DOHH2 (cell line): ENCODE data around the gene KBTBD12.

ENCODE experiments used
- EZH2phosphoT487 ChIP-seq: fragments of 200-600 bp; sonication (generic); IDR thresholded peaks from 2 replicates; pipeline ENCODE4 v1.6.1; 2017; ENCODE audit warnings: borderline replicate concordance, mild to moderate bottlenecking, antibody characterized with exemption, low read length, moderate library complexity, mixed read lengths
- TF ChIP-seq, protein P1 (sequence below): fragments of 200-600 bp; sonication (generic); IDR thresholded peaks from one replicate; pipeline ENCODE4 v1.5.1; 2014; ENCODE audit warnings: antibody characterized with exemption, mild to moderate bottlenecking, low read depth, low read length; ENCODE audit not compliant: poor library complexity, severe bottlenecking

DNA sequence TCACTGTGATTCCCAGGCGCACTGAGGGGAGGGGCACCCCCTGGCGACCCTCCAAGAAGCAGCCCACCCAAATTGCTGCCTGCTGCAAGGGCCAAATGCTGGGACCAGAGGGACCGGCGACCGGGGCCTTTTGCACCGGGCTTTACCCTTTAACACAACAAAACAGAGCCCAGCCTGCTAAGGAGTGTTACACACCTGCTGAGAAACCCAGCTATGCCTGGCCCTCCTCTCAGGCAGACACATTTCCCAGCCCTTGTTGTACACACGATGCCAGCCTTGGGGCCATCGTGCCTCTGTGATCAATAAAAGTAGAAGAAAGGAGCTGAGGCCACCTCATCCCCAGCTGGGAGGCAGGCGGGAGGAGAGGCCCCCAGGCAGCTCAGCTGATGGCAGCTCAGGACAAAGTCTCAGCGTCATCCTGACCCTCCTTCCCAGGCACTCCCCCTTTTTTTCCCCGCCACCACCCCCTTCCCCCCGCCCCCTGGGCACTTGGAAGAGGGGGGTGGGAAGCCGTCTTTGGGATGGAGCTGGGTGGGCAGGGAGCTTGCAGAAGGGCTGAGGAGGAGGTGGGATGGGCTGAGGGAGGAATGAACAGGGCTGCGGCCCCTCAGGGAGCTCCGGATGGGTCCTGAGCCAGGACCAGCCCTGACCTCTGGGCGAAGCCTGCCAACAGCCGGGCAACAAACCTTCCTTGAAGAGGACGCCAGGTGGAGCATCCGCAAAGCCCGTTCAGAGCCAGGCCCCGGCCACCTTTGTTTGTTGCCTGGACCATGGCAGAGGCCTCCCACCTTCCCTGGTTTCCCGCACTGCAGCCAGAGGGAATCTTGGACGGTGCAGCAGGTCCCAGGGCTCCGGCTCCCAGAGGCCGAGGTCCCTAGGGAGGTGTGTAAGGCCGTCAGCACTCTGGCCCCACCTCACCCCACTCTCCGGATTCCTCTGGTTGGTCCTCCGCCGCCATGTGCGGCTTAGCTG is 91.3 kb downstream of the KBTBD12 start:
- TF ChIP-seq, protein P1, sequence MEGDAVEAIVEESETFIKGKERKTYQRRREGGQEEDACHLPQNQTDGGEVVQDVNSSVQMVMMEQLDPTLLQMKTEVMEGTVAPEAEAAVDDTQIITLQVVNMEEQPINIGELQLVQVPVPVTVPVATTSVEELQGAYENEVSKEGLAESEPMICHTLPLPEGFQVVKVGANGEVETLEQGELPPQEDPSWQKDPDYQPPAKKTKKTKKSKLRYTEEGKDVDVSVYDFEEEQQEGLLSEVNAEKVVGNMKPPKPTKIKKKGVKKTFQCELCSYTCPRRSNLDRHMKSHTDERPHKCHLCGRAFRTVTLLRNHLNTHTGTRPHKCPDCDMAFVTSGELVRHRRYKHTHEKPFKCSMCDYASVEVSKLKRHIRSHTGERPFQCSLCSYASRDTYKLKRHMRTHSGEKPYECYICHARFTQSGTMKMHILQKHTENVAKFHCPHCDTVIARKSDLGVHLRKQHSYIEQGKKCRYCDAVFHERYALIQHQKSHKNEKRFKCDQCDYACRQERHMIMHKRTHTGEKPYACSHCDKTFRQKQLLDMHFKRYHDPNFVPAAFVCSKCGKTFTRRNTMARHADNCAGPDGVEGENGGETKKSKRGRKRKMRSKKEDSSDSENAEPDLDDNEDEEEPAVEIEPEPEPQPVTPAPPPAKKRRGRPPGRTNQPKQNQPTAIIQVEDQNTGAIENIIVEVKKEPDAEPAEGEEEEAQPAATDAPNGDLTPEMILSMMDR: no peak
- no peak for TF ChIP-seq EZH2phosphoT487
